Glutamatergic neuron (in vitro differentiated cells): ENCODE results near the gene ADORA2A. TPM values are rescaled to one million over a fixed set of nuclear protein-coding genes. Genes with fewer than 3 reads are reported as not detected.

Experiments
- DNase-seq: peaks from one replicate; pipeline ENCODE4 v3.0.0; 2022
- H3K27ac Mint-ChIP-seq: one replicate; pipeline ENCODE4 v1.8.0; 2020; ENCODE audit warnings: mild to moderate bottlenecking, mixed read lengths, inconsistent platforms; ENCODE audit not compliant: unreplicated experiment
- H3K27me3 Mint-ChIP-seq: one replicate; pipeline ENCODE4 v1.8.0; 2020; ENCODE audit warnings: mild to moderate bottlenecking, moderate library complexity, mixed read lengths, inconsistent platforms; ENCODE audit not compliant: unreplicated experiment
- H3K36me3 Mint-ChIP-seq: one replicate; pipeline ENCODE4 v1.8.0; 2020; ENCODE audit warnings: mild to moderate bottlenecking, mixed read lengths, inconsistent platforms; ENCODE audit not compliant: unreplicated experiment
- H3K4me1 Mint-ChIP-seq: one replicate; pipeline ENCODE4 v1.8.0; 2020; ENCODE audit warnings: mild to moderate bottlenecking, low read depth, mixed read lengths, inconsistent platforms; ENCODE audit not compliant: unreplicated experiment
- H3K4me3 Mint-ChIP-seq: one replicate; pipeline ENCODE4 v1.8.0; 2020; ENCODE audit warnings: mild to moderate bottlenecking, mixed read lengths, inconsistent platforms; ENCODE audit not compliant: unreplicated experiment
- H3K9me3 Mint-ChIP-seq: one replicate; pipeline ENCODE4 v1.8.0; 2020; ENCODE audit warnings: mild to moderate bottlenecking, moderate library complexity, mixed read lengths, inconsistent platforms; ENCODE audit not compliant: unreplicated experiment
- total RNA-seq: library from RNA; stranded (reverse); fragmentation: NEBNext Ultra II Directional; extraction: Animal tissue kit (Norgen Biotek cat#: 25700); gene quantifications from one replicate; pipeline ENCODE4 v1.2.1, GENCODE V29; 2021; ENCODE audit not compliant: unreplicated experiment
- TF ChIP-seq, protein P1 (sequence below): fragments of 200-600 bp; sonication (generic); IDR thresholded peaks from one replicate; pipeline ENCODE4 v1.5.0; 2021; ENCODE audit not compliant: partially characterized antibody, unreplicated experiment

ADORA2A gene
- total RNA-seq, 1 donor from 2014 or later: 15.9 TPM

GRCh38 chr22:24423519-24424000, 3.8 kb upstream of the ADORA2A start:
- TF ChIP-seq, protein P1, sequence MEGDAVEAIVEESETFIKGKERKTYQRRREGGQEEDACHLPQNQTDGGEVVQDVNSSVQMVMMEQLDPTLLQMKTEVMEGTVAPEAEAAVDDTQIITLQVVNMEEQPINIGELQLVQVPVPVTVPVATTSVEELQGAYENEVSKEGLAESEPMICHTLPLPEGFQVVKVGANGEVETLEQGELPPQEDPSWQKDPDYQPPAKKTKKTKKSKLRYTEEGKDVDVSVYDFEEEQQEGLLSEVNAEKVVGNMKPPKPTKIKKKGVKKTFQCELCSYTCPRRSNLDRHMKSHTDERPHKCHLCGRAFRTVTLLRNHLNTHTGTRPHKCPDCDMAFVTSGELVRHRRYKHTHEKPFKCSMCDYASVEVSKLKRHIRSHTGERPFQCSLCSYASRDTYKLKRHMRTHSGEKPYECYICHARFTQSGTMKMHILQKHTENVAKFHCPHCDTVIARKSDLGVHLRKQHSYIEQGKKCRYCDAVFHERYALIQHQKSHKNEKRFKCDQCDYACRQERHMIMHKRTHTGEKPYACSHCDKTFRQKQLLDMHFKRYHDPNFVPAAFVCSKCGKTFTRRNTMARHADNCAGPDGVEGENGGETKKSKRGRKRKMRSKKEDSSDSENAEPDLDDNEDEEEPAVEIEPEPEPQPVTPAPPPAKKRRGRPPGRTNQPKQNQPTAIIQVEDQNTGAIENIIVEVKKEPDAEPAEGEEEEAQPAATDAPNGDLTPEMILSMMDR: peak; percentile 97
- no peak overlapping the region for H3K27ac Mint-ChIP-seq
- peaks cover 7% of the 10 kb centered on the region for H3K36me3 Mint-ChIP-seq
- peaks cover 10% of the 10 kb centered on the region for H3K4me1 Mint-ChIP-seq
- no peak overlapping the region for H3K4me3 Mint-ChIP-seq
- peak; percentile 79 for DNase-seq
- peaks cover 29% of the 10 kb centered on the region for H3K27me3 Mint-ChIP-seq
- peaks cover 13% of the 10 kb centered on the region for H3K9me3 Mint-ChIP-seq

DNA sequence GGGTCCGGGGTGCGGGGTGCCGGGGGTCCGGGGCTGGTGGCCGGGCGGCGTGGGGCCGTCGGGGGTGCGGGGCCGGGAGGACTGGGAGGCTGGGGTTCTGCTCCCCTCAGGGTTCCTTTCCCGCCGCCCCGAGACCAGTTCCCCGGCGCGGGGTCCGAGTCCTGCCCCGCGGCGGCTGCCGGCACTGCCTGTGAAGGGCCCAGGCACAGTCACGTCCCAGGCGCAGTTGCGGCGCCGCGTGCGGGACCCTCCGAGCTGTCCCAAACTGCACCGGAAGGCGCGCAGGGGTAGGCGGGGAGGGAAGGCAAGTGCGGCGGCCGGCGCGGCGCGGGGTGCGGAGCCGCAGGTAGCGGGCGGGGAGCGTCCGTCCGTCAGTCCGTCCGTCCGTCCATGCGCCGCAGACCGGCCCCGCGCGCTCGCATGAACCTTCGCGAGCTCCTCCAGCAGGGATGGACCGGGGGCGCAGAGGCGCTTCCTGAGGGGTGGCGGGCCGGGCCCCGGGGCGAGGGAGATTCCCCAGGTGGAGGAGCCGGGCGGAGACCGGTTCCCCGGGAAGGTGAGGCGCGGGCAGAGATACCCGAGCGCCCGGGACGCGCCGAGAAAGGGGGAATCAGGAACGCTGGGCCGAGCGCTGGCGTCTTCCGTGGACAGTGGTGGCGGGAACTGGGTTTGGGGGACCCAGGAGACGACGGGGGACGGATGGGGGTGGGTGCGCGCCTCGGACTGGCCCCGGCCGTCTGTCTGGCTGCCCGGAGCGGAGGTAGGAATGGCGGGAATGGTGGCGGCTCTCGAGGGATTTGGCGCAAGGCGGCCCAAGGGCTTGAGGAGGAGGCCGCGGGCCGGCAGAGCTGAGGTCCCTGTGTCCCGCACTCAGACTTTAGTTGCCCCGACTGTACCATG, 3.1 kb upstream of the ADORA2A start:
- Mint-ChIP-seq H3K4me1 (peaks cover 13% of the 10 kb centered on the region), H3K27ac (no peak overlapping the region), H3K9me3 (peaks cover 19% of the 10 kb centered on the region), H3K36me3 (peaks cover 7% of the 10 kb centered on the region), H3K4me3 (peak overlapping the region; percentile 72), H3K27me3 (peaks cover 34% of the 10 kb centered on the region)
- peak; percentile 42 for DNase-seq
- TF ChIP-seq, protein P1: peak; percentile 4

- TF ChIP-seq, protein P1: no peak
- no peak overlapping the region for H3K27ac Mint-ChIP-seq
- H3K4me3 Mint-ChIP-seq: peak overlapping the region; percentile 72
- peaks cover 12% of the 10 kb centered on the region for H3K4me1 Mint-ChIP-seq
- peaks cover 7% of the 10 kb centered on the region for H3K36me3 Mint-ChIP-seq
- peaks cover 29% of the 10 kb centered on the region for H3K27me3 Mint-ChIP-seq
- H3K9me3 Mint-ChIP-seq: peaks cover 19% of the 10 kb centered on the region
- peak; percentile 18 for DNase-seq
Observed at GRCh38 chr22:24424901-24425775, 2.3 kb upstream of the ADORA2A start.

DNA sequence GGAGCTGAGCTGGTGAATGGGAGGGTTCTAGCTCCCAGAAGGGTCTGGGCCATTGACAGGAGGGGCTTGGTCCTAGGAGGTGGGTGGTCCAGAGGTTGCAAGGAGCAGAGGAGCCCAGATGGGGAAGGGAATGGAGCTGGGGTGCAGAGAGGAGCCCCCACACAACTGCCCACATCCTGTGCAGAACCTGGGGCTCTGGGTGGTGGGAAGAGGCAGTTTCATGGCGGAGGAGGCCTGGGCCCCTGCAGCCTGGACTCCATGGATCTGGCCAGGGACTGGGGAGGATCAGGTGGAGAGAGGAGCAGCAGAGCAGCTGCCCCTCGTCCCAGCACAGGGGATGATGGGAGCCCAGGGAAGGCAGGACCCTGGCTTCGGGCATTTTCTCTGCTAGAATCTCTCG, 963 bp upstream of the ADORA2A start:
- Mint-ChIP-seq H3K27me3 (peaks cover 27% of the 10 kb centered on the region), H3K4me1 (peaks cover 15% of the 10 kb centered on the region), H3K27ac (no peak overlapping the region), H3K4me3 (no peak overlapping the region), H3K9me3 (peaks cover 17% of the 10 kb centered on the region), H3K36me3 (peaks cover 7% of the 10 kb centered on the region)
- no peak for DNase-seq
- TF ChIP-seq, protein P1: no peak
